ENCODE results near the gene CUX1.
"Not testable (repeated sequence)": the region's sequence is repeated elsewhere in the genome, so short reads cannot be mapped to it uniquely, and the experiment has no call there.

Gene CUX1

DNA sequence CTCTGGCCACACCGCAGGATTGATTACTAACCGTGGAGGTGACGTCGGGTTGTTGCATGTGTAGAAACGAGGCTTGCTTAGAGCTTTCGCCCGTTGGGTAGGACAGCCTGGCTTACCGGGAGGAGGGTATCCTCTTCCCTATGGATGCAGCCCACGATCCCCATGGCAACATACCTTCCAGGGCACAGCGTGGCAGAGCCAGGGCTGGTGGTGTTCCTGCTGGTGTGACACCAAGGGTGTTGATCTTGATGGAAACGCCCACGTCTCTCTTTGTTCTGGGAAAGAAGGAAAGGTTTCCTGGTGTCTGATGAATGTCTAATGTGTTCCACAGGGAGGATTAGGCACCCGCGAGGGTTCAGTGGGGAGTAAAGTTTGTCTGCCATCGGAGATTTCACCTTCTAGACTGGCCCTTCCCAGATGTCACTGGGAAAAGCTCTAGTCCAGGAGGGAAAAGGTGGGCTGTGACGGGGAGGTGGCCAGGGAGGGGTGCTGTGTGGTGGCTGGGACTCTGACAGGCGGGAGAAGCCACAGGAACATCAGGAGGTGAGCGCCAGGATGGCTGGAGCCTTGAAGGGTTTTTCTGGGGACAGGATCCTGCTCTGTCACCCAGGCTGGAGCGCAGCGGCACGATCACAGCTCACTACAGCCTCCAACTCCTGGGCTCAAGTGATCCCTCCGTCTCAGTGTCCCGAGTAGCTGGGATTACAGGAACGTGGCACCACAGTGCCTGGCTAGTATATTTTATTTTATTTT, 102.1 kb downstream of the CUX1 start:
- DNase-seq: no peak

- DNase-seq: no peak
Observed at GRCh38 chr7:101921061-101921460, 103.6 kb downstream of the CUX1 start.

GRCh38 chr7:101921546-101922489, 104.4 kb downstream of the CUX1 start:
- not testable (repeated sequence) for DNase-seq

DNA sequence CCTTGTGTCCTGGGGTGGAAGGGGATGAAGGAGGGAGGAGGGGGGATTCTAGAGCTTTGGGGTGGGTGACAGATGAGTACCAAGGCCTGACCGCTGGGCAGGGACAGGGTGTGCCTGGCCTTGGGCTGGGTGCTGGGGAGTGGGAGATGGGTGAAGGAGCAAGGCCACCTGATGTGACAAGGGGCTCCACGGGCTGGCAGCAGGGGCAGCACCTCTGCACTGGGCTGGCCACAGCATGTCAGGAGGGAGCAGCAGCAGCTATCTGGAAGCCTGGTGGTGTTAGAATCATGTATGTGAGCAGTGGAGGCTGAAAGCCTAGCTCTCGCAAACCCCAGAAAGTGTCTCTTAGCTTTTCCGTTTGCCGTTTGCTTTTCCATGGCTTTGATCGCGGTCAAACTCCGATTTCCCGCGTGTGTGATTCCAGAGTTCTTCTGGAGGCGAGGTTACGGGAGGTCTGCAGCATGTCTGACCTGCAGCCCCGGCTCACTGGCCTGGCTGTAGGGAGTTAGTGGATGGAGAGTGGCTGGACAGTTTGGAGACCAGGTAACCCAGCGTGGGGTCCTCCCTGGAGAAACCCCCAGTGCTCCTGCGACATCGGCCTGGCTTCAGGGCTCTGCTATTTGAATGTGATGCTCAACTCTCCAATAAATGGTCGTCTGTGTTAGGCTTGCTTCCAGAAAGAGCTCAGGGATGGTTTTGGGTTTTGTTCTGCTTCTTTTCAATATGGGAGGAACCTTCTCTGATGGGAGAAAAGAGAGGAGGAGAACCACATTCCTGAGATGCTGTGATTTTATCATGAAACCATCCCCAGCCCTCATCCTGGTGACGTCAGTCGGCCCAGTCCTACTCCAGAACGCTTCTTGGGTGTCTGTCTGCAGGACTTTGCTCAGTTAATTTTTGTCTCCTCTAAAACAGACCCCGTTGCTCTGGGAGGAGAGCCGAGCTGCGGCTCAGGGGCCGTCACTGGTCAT, 105.5 kb downstream of the CUX1 start:
- no peak for DNase-seq

GRCh38 chr7:101923602-101923985, 106.2 kb downstream of the CUX1 start:
- no peak for DNase-seq

GRCh38 chr7:101924171-101924570, 106.7 kb downstream of the CUX1 start:
- DNase-seq: no peak

GRCh38 chr7:101926265-101926664, 108.8 kb downstream of the CUX1 start:
- DNase-seq: no peak

DNA sequence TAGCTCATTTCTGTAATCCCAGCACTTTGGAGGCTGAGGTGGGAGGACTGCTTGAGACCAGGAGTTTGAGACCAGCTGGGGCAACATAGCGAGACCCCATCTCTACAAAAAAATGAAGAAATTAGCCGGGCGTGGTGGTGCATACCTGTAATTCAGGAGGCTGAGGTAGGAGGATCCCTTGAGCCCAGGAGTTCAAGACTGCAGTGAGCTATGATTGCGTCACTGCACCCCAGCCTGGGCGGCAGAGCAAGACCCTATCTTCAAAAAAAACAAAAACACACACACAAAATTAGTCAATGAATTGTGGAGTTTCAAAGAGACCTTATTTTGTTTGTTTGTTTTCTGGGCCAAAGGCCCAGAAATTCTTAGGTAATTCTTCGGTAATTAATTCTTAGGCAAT, 110.0 kb downstream of the CUX1 start:
- no peak for DNase-seq

DNA sequence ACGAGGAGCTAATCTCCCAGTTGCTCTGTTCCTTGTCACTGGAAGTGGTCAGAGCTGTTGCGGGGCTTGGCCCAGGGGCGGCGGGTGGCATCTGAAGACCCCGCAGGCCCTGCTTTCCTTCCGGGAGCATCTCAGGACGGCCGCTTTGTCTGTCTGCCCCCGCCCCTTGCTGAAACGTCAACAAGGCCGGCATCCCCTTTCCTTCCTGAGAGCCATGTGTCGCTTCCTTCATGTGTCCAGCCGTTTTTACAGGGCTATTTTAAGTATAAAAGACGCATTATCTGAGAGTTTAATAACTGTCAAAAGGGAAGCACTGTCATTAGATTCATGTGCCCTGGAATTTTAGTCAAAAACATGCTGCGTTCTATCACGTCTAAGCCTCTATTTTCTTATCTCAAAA, 110.4 kb downstream of the CUX1 start:
- DNase-seq: no peak

- DNase-seq: no peak
Observed at GRCh38 chr7:101929256-101929655, 111.8 kb downstream of the CUX1 start.

DNA sequence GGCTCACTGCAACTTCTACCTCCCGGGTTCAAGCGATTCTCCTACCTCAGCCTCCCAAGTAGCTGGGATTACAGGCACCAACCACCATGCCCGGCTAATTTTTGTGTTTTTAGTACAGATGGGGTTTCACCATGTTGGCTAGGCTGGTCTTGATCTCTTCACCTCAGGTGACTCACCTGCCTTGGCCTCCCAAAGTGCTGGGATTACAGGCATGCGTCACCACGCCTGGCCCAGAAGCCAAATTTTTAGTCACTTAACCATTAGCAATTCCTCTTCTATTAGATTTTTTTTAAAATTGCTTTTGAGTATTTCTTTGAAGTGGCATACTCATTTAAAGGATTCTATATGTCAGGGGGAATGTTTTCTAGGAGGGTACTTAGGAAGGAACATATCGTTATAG, 112.5 kb downstream of the CUX1 start:
- DNase-seq: not testable (repeated sequence)

DNA sequence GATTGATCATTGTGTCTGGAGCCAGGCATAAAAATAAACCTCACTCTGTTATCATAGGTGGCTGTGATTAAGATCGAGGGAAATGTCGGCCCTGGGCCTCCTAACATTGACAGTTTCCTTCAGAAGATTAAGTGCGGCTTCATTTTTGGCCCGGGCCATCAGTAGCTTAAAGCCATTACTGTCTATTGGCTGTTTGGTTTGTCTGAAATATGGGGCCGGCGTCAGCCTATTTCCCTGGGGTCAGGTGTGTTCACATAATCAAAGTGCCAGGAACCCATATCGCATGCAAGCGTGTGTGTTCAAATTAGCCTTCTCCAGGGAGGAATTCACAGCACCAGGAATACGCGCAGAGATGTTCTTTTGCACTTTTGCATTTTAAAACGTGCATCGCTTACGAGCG, 114.7 kb downstream of the CUX1 start:
- DNase-seq: no peak

- no peak for DNase-seq
Observed at GRCh38 chr7:101933028-101933427, 115.6 kb downstream of the CUX1 start.

DNA sequence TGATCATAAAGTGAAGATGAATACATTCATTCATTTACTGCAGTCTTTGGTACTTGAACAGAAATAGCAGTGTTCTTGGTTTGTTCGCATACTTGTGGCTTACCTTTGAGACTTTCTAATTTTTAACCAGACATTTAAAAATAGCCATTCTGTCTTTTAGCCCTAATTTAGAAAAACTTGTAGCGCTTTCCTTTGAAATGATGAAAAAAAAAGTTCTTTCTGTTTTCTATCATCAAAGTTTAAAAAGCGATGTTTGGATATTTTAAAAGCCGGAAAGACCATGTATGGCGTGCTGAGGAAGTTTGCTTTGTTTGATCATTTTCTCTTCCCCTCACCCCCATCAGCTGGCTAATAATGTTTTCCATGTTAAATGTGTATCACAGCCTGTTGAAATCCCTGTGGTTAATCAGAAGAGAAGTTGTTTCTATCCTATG, 116.3 kb downstream of the CUX1 start:
- no peak for DNase-seq

- no peak for DNase-seq
Observed at GRCh38 chr7:101934618-101935017, 117.2 kb downstream of the CUX1 start.

GRCh38 chr7:101935521-101936141, 118.2 kb downstream of the CUX1 start:
- no peak for DNase-seq

DNA sequence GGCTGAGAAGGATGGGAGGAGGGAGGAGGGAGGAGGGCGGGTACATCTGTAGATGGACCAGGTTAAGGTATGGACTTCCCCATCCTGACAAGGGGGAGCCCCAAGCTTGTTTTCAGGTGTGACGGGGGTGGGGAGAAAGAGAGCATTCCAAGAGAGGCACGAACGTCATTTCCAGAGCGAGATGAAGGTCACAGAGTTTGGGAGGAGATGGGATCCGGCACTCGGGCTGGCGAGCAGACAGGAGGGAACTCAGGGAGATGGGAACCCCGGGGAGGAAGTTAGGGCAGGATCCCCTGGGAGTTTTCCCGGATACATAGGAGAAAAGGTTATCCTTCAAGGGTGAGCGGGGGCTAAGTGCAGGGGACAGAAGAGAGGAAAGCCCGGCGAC, 118.8 kb downstream of the CUX1 start:
- no peak for DNase-seq

DNA sequence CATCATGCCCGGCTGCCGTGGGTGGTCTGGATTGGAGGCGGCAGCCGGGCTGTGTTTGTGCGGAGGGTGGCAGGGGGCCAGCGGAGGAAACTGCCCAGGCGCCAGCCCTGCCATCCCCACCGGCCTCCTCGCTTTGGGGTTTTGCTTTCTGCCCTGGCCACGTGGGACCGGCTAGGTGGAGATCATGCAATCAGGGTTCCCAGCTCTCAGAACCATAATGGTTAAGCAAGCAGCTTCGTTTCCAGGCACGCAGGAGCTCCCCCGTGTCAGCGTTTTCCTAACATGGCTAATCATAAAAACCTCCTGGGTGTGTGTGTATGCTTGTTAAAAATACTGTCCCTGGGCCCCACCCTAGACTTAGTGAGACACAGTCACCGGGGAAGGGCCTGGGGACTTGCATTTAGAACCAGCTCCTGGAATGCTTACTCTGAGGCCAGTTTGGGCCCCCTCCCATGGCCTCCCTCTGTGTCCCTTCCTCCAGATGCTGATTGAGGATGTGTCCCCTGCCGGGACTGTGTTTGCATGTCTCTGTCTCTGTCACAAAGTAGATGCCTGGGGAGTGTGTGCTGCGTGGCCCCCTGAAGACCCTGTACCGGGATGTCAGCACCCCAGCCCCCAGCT, 119.3 kb downstream of the CUX1 start:
- no peak for DNase-seq

DNA sequence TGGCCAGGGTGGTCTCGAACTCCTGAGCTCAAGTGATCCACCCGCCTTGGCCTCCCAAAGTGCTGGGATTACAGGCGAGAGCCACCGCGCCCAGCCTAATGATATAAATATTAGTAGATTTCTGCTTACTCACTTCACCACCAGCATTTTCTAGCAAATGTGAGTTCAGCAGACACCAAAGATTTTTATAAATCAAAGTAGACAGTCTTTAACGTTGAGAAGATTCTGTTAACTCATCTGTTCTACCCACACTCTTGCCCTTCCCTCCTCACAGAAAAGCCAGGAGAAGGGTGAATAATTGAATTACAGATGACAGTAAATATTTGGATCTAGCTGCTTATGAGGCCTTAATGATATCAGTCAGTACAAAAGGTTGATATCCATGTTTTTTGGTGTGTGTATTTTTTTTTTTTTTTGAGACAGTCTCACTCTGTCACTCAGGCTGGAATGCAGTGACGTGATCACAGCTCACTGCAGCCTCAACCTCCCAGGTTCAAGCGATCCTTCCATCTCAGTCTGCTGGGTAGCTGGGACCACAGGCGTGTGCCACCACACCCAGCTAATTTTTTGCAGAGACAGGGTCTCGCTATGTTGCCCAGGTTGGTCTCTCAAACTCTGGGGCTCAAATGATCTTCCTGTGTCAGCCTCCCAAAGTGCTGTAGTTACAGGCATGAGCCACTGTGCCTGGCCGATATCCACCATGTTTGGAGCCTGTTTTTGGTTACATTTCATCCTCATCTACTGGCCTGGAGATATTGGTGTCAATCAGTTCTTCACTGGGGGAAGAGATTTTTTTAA, 120.5 kb downstream of the CUX1 start:
- no peak for DNase-seq

DNA sequence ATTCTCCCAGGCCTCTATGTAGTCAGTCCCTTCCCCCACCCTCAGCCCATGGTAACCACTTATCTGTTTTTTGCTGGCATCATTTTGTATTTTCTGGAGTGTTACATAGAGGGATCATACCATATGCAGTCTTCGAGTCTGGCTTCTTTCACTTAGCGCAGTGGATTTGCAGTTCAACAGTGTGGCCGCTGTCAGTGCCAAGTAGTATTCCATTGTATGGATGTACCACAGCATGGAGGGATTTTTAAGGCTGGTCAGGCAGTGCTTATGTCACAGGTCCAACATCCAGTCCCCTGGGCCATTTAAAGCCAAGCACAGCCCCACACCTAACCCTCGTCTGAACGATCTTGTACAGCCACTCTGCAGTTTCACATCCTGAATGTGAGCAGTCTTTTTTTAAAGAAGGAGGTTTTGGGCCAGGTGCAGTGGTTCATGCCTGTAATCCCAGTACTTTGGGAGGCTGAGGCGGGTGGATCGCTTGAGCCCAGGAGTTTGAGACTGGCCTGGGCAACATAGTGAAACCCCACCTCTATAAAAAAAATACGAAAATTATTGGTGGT, 121.8 kb downstream of the CUX1 start:
- no peak for DNase-seq

- DNase-seq: no peak
Observed at GRCh38 chr7:101940151-101940550, 122.7 kb downstream of the CUX1 start.

Data from right forelimb (tissue), 1 donor.